Measurements from ENCODE around the gene LTB4R2. TPM values are rescaled to one million over a fixed set of nuclear protein-coding genes. Genes with fewer than 3 reads are reported as not detected.

The LTB4R2 gene
- total and polyA plus RNA-seq, 2 of the 8 experiments (the other 6 are each of a cell fraction or from before 2014, with no cell fraction given) = 5.3 to 6.7 TPM

- TF ChIP-seq CHD7 (IDR thresholded peaks at IDR 0.05; ENCODE audit: insufficient replicate concordance, low read length) (no peak), BRCA1 (IDR thresholded peaks at IDR 0.05; ENCODE audit: low read depth, low read length) (no peak), RBBP5 (IDR thresholded peaks at IDR 0.05; ENCODE audit: borderline replicate concordance, low read depth, low read length) (no peak), CTBP2 (IDR thresholded peaks at IDR 0.05; ENCODE audit: borderline replicate concordance, insufficient read depth, insufficient read length, low read length) (no peak), CREB1 (IDR thresholded peaks at IDR 0.05) (no peak), ATF2 (IDR thresholded peaks at IDR 0.05; ENCODE audit: low read length) (no peak), SP2 (IDR thresholded peaks at IDR 0.05; ENCODE audit: low read length) (no peak), SRF (IDR thresholded peaks at IDR 0.05; ENCODE audit: low read depth, low read length) (no peak), SIX5 (IDR thresholded peaks at IDR 0.05; ENCODE audit: low read depth, low read length) (no peak), FOSL1 (IDR thresholded peaks at IDR 0.05; ENCODE audit: insufficient read depth, low read depth, low read length) (no peak)
Observed at GRCh38 chr14:24267516-24267915, 42.4 kb upstream of the LTB4R2 start (continued).
